HG03520 (cell line): ENCODE measurements around the gene SRGAP3.
A peak's percentile ranks its signal among the peaks of the same experiment; 100 is the strongest.

ENCODE experiments used
- ATAC-seq: cut with Tn5 transposase; IDR thresholded peaks from one replicate; pipeline ENCODE4 v1.9.1; 2021; ENCODE audit warnings: mild to moderate bottlenecking, moderate library complexity; ENCODE audit not compliant: unreplicated experiment

SRGAP3 gene

DNA sequence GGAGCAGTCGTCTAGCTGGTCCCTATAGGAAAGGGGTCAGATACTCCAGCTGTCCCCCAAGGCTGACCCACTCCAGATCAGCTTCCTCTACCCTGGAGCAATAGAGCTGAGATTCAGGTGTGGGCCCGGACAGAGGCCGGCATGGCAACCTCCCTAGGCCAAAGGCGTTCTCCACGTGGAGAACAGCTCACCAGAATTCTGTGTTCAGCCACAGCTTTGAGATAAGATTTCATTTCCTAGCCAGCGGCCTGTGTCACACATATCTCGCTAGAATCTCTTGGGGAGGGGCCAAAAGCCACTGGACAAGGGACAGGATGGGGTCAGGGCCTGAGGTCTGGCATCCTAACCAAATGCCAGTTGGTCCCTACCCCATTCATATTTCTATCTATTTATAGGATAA lies 20.1 kb downstream of the SRGAP3 start:
- ATAC-seq, result no peak

DNA sequence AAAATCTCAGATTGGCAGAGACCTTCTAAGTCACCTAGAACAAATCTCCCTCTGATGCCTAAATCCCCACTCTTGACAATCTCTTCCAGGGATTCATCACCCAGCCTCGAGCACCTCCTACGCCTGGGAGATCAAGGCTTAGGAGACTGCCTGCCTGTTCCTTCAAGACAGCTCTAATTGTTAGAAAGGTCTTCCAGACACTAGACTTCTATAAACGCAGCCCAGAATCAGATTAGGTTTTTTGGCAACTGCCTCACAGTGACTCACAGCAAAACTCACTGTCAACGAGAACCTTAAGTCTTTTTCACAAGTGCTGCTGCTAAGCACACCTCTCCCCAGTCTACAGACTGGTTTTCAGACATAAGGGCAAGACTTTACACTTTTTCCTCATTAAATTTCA lies 23.1 kb downstream of the SRGAP3 start:
- no peak for ATAC-seq

DNA sequence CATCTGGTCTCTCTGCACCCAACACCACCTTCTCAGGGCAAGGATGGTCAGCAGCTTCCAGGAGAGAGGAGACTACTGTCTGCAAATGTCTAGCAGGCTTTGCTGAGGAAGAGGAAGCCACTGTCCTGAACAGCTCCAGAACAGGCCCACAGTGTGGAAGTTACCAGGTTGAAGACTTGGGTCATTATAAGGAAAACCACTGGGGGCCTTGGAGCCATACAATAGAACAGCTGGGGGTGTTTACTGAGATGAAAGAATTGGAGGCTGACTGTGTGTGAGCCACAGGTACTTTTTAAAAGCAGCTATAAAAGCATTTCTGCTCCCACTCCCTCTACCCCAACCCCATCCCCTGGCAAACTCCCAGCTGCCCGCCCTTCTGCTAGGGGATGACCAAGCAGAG lies 24.2 kb downstream of the SRGAP3 start:
- ATAC-seq, result no peak

DNA sequence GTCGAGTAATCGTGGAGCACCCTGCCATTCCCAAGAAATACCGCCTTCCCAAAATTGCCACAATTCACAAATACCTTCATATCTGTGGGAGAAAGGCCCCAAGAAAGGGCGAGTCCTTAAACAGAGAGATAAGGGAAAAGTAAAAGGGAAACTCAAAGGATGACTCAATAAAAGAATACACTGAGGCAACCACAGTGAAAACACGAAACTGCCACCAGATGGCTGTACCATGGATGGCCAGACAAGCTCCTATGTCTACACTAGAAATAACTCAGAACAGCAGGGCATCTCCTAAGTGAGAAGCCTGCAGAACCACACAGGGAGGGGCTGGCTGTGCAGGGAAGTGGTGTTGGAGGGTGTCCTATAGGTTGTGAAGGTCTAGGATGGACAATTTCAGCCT lies 25.0 kb downstream of the SRGAP3 start:
- ATAC-seq, result peak; percentile 93

DNA sequence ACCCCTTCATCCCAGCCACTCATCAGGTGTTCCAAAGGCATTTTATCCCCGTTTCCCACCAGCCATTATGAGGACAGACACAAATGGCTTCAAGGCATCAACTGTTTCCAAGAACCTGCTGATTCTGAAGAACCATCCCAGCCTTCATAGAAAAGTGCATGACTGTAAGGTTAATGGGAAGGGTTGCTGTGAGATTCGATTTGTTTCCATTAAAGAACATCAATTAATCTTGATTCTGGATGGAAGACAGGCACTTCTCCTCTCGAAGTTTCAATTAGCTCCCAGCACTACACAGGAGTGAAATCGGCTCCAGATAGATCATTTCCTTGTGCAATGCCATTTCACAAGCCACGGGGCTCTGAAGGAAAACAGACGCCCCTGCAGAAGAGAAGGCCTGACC lies 25.8 kb downstream of the SRGAP3 start:
- ATAC-seq, result no peak

DNA sequence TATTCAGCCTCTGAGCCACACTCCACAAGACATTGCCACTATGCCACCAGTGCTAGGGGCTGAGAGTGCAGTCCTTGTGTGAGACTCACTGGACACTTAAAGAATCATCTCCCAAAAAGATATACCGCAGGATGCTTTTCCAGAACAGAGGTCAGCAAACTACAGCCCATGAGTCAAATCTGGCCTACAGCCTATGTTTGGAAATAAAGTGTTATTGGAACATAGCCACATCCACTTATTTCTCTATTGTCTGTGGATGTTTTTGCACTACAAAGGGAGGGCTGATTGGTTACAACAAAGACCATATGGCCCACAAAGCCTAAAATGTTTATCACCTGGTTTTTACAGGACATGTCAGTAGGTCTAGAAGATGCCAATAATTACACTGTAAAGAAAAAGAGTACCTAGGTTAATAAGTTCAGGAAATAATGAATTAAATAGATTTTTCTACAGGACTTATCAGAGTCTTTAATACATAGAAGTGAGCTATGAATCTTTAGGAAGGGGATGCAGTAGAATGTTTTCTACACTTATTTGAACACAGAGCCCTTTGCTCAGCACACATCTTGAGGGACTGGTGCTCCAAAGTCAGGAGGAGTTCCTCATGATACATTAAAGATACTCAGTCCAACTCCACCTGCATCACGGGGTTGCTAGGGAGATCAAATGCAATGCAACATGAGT lies 26.3 kb downstream of the SRGAP3 start:
- no peak for ATAC-seq

DNA sequence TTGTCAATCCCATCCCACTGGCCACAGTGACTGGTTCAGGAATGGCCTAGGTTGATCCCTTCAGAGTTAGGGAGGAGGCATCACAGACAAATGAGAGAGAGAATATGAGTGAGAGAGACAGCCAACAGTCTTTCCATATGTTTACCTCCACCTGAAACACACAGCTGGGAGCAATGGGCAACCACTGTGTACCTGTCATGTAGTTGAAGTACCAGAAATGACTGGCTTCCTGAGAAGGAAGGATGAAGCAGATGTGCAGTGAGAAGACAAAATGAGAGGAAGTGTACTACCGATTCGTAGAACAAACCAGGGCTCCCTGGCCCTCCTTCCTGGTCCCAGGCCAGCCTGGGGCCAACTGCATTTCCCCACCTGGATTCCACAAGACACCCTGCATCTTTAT lies 27.4 kb downstream of the SRGAP3 start:
- ATAC-seq, result no peak

DNA sequence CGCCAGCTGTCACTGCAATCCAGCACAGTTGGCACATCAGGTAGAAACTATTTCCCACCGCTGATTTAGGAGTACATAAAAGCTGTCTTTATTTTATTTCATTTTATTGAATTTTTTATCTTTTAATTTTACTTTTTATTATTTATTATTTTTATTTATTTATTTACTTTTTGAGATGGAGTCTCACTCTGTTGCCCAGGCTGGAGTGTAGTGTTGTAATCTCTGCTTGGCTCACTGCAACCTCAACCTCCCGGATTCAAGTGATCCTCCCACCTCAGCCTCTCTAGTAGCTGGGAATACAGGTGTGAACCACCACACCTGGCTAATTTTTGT lies 31.0 kb downstream of the SRGAP3 start:
- ATAC-seq, result no peak

DNA sequence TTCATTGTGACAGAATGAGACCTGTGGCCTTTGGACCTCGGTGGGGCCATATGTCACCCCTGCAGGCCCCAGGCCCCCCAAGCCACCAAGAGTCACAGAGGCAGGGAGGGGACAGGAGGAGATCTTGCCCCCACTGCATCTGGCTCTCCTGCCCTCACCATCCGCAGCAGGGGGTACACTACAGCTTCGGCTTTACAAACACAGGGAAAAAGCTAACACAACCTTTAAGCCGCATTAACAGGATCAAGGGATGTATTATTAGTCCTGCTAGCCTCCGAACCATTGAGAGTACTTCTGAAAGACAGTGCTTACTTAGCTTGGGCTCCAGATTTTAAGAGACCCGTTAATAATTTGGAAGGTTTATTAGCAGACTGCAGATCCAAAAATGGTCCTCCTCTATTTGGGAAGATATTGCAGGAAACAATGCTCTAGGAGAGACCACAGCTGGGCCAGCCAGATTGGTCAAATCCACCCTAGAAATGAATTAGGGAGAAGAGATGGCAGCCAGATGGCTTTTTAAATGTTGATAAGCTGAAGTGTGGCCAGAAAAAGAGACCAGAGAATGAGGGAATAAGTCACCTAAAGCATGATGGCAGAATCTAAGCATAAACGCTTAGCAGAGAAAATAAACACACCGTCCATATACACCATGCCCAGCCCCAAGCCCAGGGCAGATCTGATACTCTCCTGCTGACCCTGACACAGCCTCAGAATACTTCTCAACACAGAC lies 31.5 kb downstream of the SRGAP3 start:
- no peak for ATAC-seq

DNA sequence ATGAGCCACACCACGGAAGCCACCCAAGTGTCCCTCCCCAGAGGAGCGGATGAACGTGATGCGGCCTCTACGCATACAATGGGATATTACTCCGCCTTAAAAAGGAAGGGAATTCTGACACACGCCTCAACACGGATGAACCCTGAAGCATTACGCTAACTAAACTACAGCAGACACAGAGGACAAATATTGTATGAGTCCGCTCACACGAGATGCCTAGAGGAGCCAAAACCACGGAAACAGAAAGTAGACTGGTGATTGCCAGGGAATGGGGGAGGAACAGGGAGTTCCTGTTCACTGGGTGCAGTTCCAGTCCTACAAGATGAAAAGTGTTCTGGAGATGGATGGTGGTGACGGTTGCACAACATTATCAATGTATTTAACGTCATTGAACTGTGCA lies 32.7 kb downstream of the SRGAP3 start:
- ATAC-seq, result no peak

DNA sequence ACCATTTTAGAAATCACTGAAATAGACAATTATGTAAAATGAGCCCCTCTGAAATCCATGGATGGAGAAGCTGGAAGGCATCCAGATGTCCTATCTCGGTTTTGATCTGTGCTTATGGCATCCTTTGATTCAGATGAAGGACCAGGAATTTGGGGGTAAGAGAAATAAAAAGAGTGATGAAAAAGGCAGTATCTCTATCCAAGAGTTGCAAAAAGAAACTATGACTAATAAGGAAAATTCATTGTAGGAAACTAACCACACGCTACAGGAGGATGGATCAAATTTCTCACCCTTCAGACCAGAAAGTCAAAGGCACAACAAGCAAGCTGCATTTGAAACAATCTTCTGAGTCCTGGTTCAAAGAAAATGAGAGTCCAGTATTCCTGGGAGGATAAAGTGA lies 34.8 kb downstream of the SRGAP3 start:
- no peak for ATAC-seq

DNA sequence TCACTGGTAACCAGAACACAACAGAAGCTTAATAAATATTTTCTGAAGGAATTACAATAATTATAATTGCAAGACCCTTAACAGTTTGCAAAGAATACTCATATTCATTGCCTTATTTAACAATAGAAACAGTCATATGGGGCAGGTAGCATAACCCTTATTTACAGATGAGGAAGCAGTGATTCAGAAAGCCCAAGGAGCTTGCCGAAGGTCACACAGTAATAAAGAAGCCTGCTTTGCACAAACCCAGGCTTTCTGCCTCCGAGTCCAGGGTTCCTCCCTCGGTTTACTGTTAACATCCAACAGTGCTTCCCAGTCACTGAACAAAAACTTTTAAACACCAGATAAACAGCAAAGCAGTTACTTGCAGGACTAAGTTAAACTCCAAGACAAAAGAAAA lies 35.3 kb downstream of the SRGAP3 start:
- ATAC-seq, result no peak

DNA sequence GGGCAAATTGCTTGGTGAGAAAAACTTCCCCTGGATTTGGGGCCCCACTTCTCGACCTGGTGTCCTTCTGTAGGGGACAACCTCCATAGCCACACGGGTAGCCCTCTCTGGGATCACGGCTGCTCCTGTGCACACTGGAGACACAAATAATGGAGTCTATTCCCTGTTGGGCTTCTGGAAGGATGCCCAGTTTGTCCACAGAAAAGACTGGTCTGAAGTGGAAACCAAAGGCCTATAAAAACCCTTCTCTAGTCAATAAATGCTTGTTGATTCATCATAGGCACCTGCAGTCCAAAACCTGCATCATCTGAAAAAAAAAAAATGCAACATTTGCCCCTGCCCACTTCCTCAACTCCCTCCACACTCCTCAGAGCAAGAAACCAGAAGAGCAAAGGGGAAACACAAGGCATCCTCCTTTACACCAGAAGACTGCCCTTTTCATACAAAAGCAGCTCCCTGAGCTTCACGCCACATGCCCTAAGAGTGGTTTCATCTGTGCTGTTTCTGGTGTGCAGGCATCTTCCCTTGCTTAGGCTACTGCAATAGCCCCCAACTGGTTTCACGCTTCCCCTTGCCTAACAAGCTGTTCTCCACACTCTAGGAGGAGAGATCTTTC lies 36.3 kb downstream of the SRGAP3 start:
- ATAC-seq, result no peak

DNA sequence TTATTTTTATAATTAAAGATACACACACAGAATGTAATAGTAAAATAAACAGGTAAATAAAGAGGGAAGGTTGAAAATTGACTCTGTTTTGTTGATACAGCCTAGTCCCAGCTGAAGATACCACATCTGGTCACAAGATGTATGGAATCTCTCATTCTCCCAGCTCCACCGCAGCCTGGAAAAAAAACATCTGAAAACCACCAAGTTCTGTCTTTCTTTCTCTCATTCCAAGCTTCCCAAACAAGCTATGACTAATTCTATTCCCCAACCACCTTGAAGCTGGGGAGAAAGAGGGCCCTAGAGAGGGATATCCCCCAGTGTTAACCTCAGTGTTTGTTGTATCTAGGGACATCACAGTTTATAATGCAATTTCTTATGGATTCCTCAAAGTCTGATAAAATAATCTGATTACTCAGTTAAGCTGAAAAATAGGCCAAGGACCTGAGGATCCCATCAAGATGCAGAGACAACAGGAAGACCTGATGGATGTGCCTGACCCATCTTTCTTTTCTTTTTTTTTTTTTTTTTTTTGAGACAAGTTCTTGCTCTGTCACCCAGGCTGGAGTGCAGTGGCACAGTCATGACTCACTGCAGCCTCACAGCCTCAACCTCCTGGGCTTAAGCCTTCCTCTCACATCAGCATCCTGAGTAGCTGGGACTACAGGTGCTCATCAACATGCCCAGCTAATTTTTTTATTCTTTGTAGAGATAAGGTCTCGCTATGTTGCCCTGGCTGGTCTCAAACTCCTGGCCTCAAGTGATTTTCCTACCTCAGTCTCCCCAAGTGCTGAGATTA lies 38.1 kb downstream of the SRGAP3 start:
- no peak for ATAC-seq

DNA sequence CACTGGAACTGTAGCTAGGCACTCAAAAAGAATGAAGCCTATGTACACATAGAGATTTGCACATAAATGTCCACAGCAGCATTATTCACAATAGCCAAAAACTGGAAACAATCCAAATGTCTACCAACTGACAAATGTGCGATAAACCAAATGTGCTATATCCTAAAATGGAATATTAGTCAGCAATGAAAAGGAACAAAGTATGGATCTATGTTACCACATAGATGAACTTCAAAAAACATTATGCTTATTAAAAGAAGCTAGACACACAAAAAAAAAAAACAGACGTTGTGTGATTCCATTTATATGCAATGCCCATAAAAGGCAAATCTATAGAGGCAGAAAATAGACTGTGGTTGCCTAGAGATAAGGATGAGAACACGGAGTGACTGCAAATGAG lies 39.7 kb downstream of the SRGAP3 start:
- ATAC-seq, result no peak

DNA sequence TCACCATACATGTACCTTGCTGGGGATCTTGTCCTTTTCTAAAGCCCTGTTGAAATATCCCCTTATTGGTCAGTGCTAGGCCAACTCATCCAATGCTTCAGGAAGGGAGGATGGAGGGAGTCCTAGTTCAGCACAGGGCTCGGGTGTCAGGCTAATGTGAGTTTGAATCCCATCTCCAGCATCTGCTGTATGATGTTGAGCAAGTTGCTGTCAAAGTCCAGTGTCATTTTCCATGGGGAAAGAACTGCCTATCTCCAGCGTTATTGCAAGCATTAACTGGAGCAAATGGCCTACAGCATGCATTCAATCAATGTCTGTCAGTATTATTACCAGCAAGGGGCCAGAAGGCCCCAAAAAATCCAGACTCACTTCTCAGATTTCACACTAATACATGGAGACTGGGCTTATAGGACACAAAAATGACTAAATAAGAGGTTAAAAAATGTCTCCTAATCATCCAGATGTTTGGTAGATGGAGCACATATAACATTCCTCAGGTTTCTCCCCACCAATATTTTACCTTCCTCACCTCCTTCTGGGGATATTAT lies 40.8 kb downstream of the SRGAP3 start:
- no peak for ATAC-seq

DNA sequence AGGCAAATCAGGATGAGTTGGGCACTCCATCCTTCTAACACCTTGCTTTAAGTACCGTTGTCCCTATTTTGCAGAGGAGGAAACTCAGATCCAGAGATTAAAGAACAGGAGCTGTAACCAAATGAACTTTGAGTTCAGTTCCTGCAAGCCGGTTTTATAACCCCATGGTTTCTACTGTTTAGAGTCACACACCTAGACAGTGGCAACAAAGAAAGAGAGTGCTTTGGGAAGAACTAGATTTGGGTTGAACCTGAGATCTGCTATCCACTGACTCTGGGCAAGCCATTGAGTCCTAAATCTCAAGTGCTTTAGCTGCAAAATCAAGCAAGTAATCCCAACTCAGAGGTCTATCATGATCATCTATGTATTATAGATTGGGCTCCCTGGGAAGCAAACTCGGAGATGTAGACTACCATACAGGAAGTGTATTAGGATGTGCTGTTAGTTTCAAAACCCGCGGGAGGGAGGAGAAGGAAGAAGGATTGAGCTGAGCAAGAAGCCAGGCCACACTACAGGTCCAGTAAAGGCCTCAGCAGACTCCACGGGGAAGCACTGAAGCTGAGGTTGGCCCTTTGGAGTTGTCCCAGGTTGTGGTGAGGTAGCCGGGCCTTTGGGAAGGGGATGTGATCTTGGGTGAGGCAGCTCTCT lies 42.2 kb downstream of the SRGAP3 start:
- no peak for ATAC-seq

DNA sequence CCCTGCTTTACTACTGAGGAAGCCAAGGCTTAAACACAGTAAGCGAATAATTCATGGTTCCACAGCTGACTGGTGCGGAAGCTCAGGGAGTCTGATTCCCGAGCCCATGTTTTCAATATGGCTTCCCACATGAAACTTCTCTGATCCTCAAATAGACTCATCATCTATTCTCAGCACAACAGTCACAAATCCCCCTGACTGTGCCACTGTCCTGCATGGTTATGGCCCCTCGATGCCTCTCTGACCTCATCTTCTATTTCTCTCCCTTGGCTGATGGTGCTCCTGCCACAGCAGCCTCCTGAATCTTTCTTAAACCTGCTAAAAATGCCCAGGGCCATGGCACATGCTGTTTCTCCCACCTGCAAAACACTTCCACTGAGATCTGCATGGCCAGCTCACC lies 43.2 kb downstream of the SRGAP3 start:
- ATAC-seq, result no peak

DNA sequence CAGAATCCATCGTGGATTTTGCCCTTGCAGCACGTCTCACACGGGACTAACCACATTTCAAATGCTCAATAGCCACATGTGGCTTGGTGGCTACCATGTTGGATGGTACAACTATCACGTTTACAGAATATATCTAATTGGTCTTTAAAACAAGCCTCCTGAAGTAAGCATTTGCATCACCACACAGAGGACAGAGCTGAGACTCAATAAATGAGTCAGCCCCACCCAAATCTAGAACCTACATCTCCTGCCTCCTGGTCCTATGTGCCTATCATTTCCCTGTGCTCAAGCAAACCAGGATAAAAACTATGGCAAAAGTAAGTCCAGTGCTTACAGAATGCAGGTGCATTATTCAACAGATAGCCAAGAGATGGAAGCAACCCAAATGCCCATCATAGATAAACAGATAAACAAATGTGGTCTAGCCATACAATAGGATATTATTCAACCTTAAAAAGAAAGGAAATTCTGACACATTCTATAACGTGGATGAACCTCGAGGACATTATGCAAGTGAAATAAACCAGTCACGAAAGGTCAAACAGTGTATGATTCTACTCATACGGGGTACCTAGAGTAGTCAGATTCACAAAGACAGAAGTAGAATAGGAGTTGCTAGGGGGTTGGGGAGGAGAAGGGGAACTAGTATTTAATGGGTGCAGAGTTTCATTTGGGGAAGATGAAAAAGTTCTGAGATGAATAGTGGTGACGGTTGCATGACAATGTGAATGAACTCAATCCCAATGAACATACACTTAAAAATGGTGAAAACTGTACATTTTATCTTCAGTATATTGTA lies 43.9 kb downstream of the SRGAP3 start:
- peak; percentile 69 for ATAC-seq
